Tibial nerve (tissue), 4 donors: ENCODE measurements around the gene ZNRF3. TPM values are rescaled to one million over a fixed set of nuclear protein-coding genes. Genes with fewer than 3 reads are reported as not detected.

Source experiments
- DNase-seq, 2 donors: peaks; one replicate each; pipeline ENCODE4 v3.0.0-alpha.2; 2019; ENCODE audit warnings: low spot score in 2 of 2
- H3K27ac ChIP-seq, 4 donors: fragments of 200-600 bp; sonication (generic) in 3 of 4; one replicate each; pipeline ENCODE4 v1.5.1; 2017 to 2019; ENCODE audit warnings: mild to moderate bottlenecking in 1 of 4
- H3K27me3 ChIP-seq, 2 donors: fragments of 200-600 bp; sonication (generic) in 1 of 2; one replicate each; pipeline versions ENCODE4 v1.5.1 to v1.6.0; 2017 to 2019
- H3K36me3 ChIP-seq, 3 donors: fragments of 200-600 bp; sonication (generic); one replicate each; pipeline ENCODE4 v1.5.1; 2018 to 2019
- H3K4me1 ChIP-seq, 4 donors: fragments of 200-600 bp; sonication (generic) in 3 of 4; one replicate each; pipeline ENCODE4 v1.5.1; 2017 to 2019
- H3K4me3 ChIP-seq, 4 donors: fragments of 200-600 bp; sonication (generic) in 3 of 4; one replicate each; pipeline ENCODE4 v1.5.1; 2017 to 2019; ENCODE audit warnings: mild to moderate bottlenecking in 1 of 4, moderate library complexity in 1 of 4
- H3K9me3 ChIP-seq, 4 donors: fragments of 200-600 bp; sonication (generic) in 3 of 4; one replicate each; pipeline ENCODE4 v1.5.1; 2017 to 2019
- CTCF ChIP-seq, 5 experiments: fragments of 200-600 bp in 3 of 5; fragments of 450-650 bp in 2 of 5; sonication (generic) in 3 of 5; IDR thresholded peaks; one replicate each; pipeline ENCODE4 v1.5.1; 2016 to 2019; ENCODE audit warnings: antibody characterized with exemption in 5 of 5, mild to moderate bottlenecking in 3 of 5, moderate library complexity in 2 of 5
- EP300 ChIP-seq, 2 donors: sonication (generic); formaldehyde crosslinking; IDR thresholded peaks; one replicate each; pipeline ENCODE4 v1.6.1; 2017; ENCODE audit warnings: antibody characterized with exemption in 2 of 2, mild to moderate bottlenecking in 1 of 2
- POLR2A ChIP-seq, 2 donors: fragments of 450-650 bp; IDR thresholded peaks; one replicate each; pipeline ENCODE4 v1.6.1; 2017; ENCODE audit warnings: antibody characterized with exemption in 2 of 2, mild to moderate bottlenecking in 2 of 2, moderate library complexity in 2 of 2
- WGBS, 2 donors: methylation state at CpG; one replicate each; pipeline ENCODE4 v1.1.5; 2018; 5-methylcytosine and 5-hydroxymethylcytosine counted together
- total RNA-seq, 4 donors: library from RNA; depleted of rRNA; stranded (reverse); fragments of >200 nt; gene quantifications; one replicate each; pipeline ENCODE4 v1.1.0, GENCODE V29; 2016

Gene ZNRF3
- total RNA-seq, 4 donors from 2014 or later: 18.0 to 37.9 (median 23.5) TPM

- no peak for DNase-seq
- peaks cover 0 to 7% (median under 1%) of the 10 kb centered on the region in 4 donors for H3K4me1 ChIP-seq
- peaks cover 0 to 73% (median 4%) of the 10 kb centered on the region in 3 donors for H3K36me3 ChIP-seq
- no peaks in the 10 kb centered on the region for H3K9me3 ChIP-seq
- no peak for TF ChIP-seq CTCF (IDR thresholded peaks at IDR 0.05)
- WGBS, 2 donors: 88 to 96% methylated on average over 26 to 38 of the region's 38 CpGs
- no peaks in the 10 kb centered on the region for H3K27me3 ChIP-seq
- H3K27ac ChIP-seq: no peak overlapping the region
- no peak overlapping the region for H3K4me3 ChIP-seq
These were observed 166.4 kb downstream of the ZNRF3 start for GRCh38 chr22:29049655-29050263.

- H3K36me3 ChIP-seq: peaks cover 0 to 67% (median 4%) of the 10 kb centered on the region in 3 donors
- H3K4me3 ChIP-seq: no peak overlapping the region
- peaks cover 0 to under 1% (median 0%) of the 10 kb centered on the region in 4 donors for H3K4me1 ChIP-seq
- DNase-seq: no peak
- no peaks in the 10 kb centered on the region for H3K9me3 ChIP-seq
- H3K27ac ChIP-seq: no peak overlapping the region
- TF ChIP-seq CTCF (IDR thresholded peaks at IDR 0.05): no peak
- TF ChIP-seq POLR2A (IDR thresholded peaks at IDR 0.05): no peak
- no peak for TF ChIP-seq EP300 (IDR thresholded peaks at IDR 0.05)
- WGBS, 2 donors: 90 to 94% methylated on average over 10 to 17 of the region's 24 CpGs
- no peaks in the 10 kb centered on the region for H3K27me3 ChIP-seq
These were observed 167.1 kb downstream of the ZNRF3 start for GRCh38 chr22:29050457-29050856.

- no peaks in the 10 kb centered on the region for H3K4me1 ChIP-seq
- H3K27me3 ChIP-seq: no peaks in the 10 kb centered on the region
- DNase-seq: no peak
- WGBS, 2 donors: 89 to 90% methylated on average over 8 of the region's 8 CpGs
- no peaks in the 10 kb centered on the region for H3K9me3 ChIP-seq
- H3K27ac ChIP-seq: no peak overlapping the region
- TF ChIP-seq EP300 (IDR thresholded peaks at IDR 0.05): no peak
- TF ChIP-seq CTCF (IDR thresholded peaks at IDR 0.05): no peak
- no peak for TF ChIP-seq POLR2A (IDR thresholded peaks at IDR 0.05)
- no peak overlapping the region for H3K4me3 ChIP-seq
- H3K36me3 ChIP-seq: peaks cover 0 to 40% (median 4%) of the 10 kb centered on the region in 3 donors
These were observed 169.8 kb downstream of the ZNRF3 start for GRCh38 chr22:29053048-29053702.

- TF ChIP-seq POLR2A (IDR thresholded peaks at IDR 0.05) (no peak), EP300 (IDR thresholded peaks at IDR 0.05) (no peak), CTCF (IDR thresholded peaks at IDR 0.05) (no peak)
- Histone ChIP-seq H3K4me1 (no peaks in the 10 kb centered on the region), H3K27me3 (no peaks in the 10 kb centered on the region), H3K27ac (no peak overlapping the region), H3K36me3 (peaks cover 0 to 29% (median 4%) of the 10 kb centered on the region in 3 donors), H3K9me3 (no peaks in the 10 kb centered on the region), H3K4me3 (no peak overlapping the region)
- WGBS, 2 donors: 68 to 69% methylated on average over 8 to 10 of the region's 10 CpGs
- no peak for DNase-seq
These were observed 170.9 kb downstream of the ZNRF3 start for GRCh38 chr22:29054251-29054767.

- 65 to 73% methylated on average over 14 of the region's 14 CpGs for WGBS, 2 donors
- Histone ChIP-seq H3K4me3 (no peak overlapping the region), H3K4me1 (no peaks in the 10 kb centered on the region)
These were observed 171.9 kb downstream of the ZNRF3 start for GRCh38 chr22:29055192-29055830.

More at GRCh38 chr22:29055192-29055830, 171.9 kb downstream of the ZNRF3 start:
- no peak for TF ChIP-seq EP300 (IDR thresholded peaks at IDR 0.05)
- TF ChIP-seq POLR2A (IDR thresholded peaks at IDR 0.05): no peak
- TF ChIP-seq CTCF (IDR thresholded peaks at IDR 0.05): no peak
- Histone ChIP-seq H3K27ac (no peak overlapping the region), H3K36me3 (peaks cover 0 to 19% (median 0%) of the 10 kb centered on the region in 3 donors), H3K9me3 (no peaks in the 10 kb centered on the region), H3K27me3 (no peaks in the 10 kb centered on the region)
- no peak for DNase-seq
